Kidney (tissue), 14 donors: ENCODE measurements around the gene AHCTF1. TPM values are rescaled to one million over a fixed set of nuclear protein-coding genes. Genes with fewer than 3 reads are reported as not detected.

Source experiments
- DNase-seq, 5 donors: peaks; one replicate each; pipeline ENCODE4 v3.0.0-alpha.2; 2013 to 2020
- FAIRE-seq: peaks from 2 replicates; lab custom pipeline; 2012; peaks lifted over from hg19 to GRCh38; lab: Jason Lieb, UNC
- H3K27ac ChIP-seq, 2 donors: one replicate each; pipeline ENCODE4 v1.7.0; 2013; ENCODE audit warnings: low read depth in 2 of 2, low read length in 2 of 2, inconsistent platforms in 1 of 2
- H3K27me3 ChIP-seq: one replicate; pipeline ENCODE4 v1.7.1; 2013; ENCODE audit warnings: low read length, inconsistent platforms; ENCODE audit not compliant: control insufficient read depth, insufficient read depth
- H3K36me3 ChIP-seq, 3 donors: one replicate each; pipeline versions ENCODE4 v1.7.0 to v1.7.1; 2013; ENCODE audit warnings: low read length in 3 of 3, control low read depth in 1 of 3, inconsistent platforms in 1 of 3; ENCODE audit not compliant: insufficient read depth in 3 of 3, control insufficient read depth in 2 of 3
- H3K4me1 ChIP-seq, 3 donors: one replicate each; pipeline versions ENCODE4 v1.7.0 to v1.7.1; 2013; ENCODE audit warnings: low read length in 3 of 3, inconsistent platforms in 1 of 3, low read depth in 1 of 3; ENCODE audit not compliant: control insufficient read depth in 2 of 3, insufficient read depth in 2 of 3
- H3K4me3 ChIP-seq, 3 donors: one replicate each; pipeline versions ENCODE4 v1.7.0 to v1.8.1; 2013; ENCODE audit warnings: low read length in 3 of 3, control low read depth in 1 of 3, inconsistent platforms in 1 of 3
- H3K9ac ChIP-seq, 3 donors: one replicate each; pipeline versions ENCODE4 v1.7.0 to v1.7.1; 2013; ENCODE audit warnings: low read length in 3 of 3, control low read depth in 1 of 3, inconsistent platforms in 1 of 3
- H3K9me3 ChIP-seq, 3 donors: one replicate each; pipeline versions ENCODE4 v1.7.0 to v1.7.1; 2013; ENCODE audit warnings: low read length in 3 of 3, control low read depth in 1 of 3, inconsistent platforms in 1 of 3; ENCODE audit not compliant: control insufficient read depth in 2 of 3, insufficient read depth in 1 of 3
- CTCF ChIP-seq: IDR thresholded peaks from 3 replicates; pipeline ENCODE4 v1.5.1; 2012; ENCODE audit warnings: mild to moderate bottlenecking, moderate library complexity, borderline replicate concordance; ENCODE audit not compliant: insufficient read depth; ENCODE audit errors: extremely low read depth
- intact Hi-C: fragments of 100-400 bp; cut with DNase I; formaldehyde crosslinking; loops from one replicate; pipeline ENCODE4 v1.11.1; 2022
- polyA plus RNA-seq: library from polyadenylated mRNA; stranded (reverse); fragments of 350-450 nt; fragmentation: Illumina TruSeq; extraction: RNeasy Lipid Tissue Mini Kit (QIAGEN cat#74804); gene quantifications from one replicate; pipeline ENCODE4 v1.2.3, GENCODE V29; 2014; ENCODE audit warnings: low read depth, low replicate concordance; ENCODE audit not compliant: insufficient read depth
- total RNA-seq: library from RNA; stranded (reverse); fragmentation: NEBNext Ultra II Directional; extraction: Animal tissue kit (Norgen Biotek cat#: 25700); gene quantifications from one replicate; pipeline ENCODE4 v1.2.1, GENCODE V29; 2021
- donor health status: control.
- donor health status: control.
- donor health status: control.
- donor health status: control.
- donor health status: control.
- donor health status: DM: yes; HTN: yes; CAD: no.
- donor health status: Normal renal cell carcinoma (clear cell type).

Gene AHCTF1
- total and polyA plus RNA-seq, 2 donors from 2014 or later: 5.2 to 30.1 TPM

GRCh38 chr1:246811985-246812384 is 119.8 kb downstream of the AHCTF1 start:
- H3K9ac ChIP-seq: no peak overlapping the region
- intact Hi-C loops: no loop called here

GRCh38 chr1:246809473-246809872 is 122.3 kb downstream of the AHCTF1 start:
- Histone ChIP-seq H3K27ac (no peak overlapping the region), H3K9ac (no peak overlapping the region), H3K4me3 (no peak overlapping the region), H3K9me3 (no peaks in the 10 kb centered on the region), H3K4me1 (no peaks in the 10 kb centered on the region), H3K36me3 (no peaks in the 10 kb centered on the region), H3K27me3 (no peaks in the 10 kb centered on the region)
- FAIRE-seq (no peak), DNase-seq (no peak)
- intact Hi-C loops: no loop called here
- no peak for TF ChIP-seq CTCF

More at GRCh38 chr1:246811985-246812384, 119.8 kb downstream of the AHCTF1 start:
- H3K4me3 ChIP-seq: no peak overlapping the region
- H3K27ac ChIP-seq: no peak overlapping the region
- no peak for TF ChIP-seq CTCF
- H3K36me3 ChIP-seq: no peaks in the 10 kb centered on the region
- H3K9me3 ChIP-seq: no peaks in the 10 kb centered on the region
- no peak for FAIRE-seq
- DNase-seq: no peak
- H3K4me1 ChIP-seq: no peaks in the 10 kb centered on the region
- no peaks in the 10 kb centered on the region for H3K27me3 ChIP-seq

DNA sequence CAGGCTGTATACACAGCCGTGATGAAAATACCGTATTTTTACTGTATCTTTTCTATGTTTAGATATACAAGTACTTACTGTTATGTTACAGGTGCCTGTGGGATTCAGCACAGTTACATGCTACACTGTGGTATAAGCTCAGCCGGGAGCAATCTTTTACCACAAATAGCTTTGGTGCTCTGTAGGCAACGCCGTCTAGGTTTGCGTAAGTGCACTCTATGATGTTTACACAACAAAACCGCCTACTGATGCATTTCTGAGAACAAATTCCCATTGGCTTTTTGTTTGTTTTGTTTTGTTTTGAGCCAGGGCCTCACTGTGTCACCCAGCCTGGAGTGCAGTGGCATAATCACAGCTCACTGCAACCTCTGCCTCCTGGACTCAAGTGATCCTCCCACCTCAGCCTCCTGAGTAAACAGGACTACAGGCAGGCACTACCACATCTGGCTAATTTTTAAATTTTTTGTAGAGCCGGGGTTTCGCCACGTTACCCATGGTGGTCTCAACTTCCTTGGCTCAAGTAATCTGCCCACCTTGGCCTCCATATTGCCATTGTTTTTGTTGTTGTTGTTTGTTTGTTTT is 126.5 kb downstream of the AHCTF1 start:
- Histone ChIP-seq H3K9ac (no peak overlapping the region), H3K9me3 (no peaks in the 10 kb centered on the region), H3K27ac (no peak overlapping the region), H3K36me3 (no peaks in the 10 kb centered on the region), H3K4me3 (no peak overlapping the region), H3K27me3 (no peaks in the 10 kb centered on the region), H3K4me1 (no peaks in the 10 kb centered on the region)
- no peak for TF ChIP-seq CTCF
- no peak for DNase-seq
- no peak for FAIRE-seq
- intact Hi-C loops: no loop called here

GRCh38 chr1:246803883-246804282 is 127.9 kb downstream of the AHCTF1 start:
- Histone ChIP-seq H3K36me3 (no peaks in the 10 kb centered on the region), H3K27ac (no peak overlapping the region), H3K4me1 (no peaks in the 10 kb centered on the region), H3K27me3 (no peaks in the 10 kb centered on the region), H3K9me3 (no peaks in the 10 kb centered on the region), H3K4me3 (no peak overlapping the region), H3K9ac (no peak overlapping the region)
- TF ChIP-seq CTCF: no peak
- intact Hi-C loops: no loop called here
- FAIRE-seq (no peak), DNase-seq (no peak)
